ENCODE measurements around the gene BAG5. TPM values are rescaled to one million over a fixed set of nuclear protein-coding genes. Genes with fewer than 3 reads are reported as not detected.

Gene BAG5
- total RNA-seq, 1 experiment from 2014 or later: 29.2 TPM

DNA sequence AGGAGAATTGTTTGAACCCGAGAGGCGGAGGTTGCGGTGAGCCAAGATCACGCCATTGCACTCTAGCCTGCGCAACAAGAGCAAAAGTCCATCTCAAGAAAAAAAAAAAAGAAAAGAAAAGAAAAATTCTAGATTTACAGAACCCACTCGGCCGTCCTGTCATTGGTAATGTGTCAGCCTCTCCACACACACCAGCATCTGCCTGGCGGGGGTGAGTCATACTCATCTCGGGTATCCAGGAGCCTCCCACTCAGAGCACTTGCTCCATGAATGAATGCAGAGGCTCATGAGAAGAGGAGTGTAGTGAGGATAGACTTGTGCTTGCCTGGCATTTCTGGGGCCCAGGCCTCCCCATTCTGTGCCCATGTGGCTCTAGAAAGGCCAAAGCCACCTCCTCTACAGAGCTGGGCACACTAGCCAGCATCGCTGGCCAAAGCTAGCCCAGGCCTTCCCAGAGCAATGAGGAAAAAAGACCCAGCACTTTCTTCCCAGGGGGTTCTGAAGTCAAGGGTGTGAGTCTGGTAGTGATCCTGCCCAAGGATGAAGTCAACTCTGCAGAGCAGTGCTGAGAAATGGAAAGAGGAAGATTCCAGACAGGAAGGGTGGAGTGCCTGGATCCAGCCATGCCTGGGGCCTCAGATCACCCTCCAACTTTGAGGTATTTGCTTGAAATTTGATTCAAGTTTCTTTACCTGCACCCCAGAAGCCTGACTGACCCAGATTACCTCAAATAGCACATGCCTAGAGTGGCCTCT, 35.3 kb upstream of the BAG5 start:
- ATAC-seq: no peak
- Mint-ChIP-seq H3K27me3 (ENCODE audit: low read depth) (no peaks in the 10 kb centered on the region), H3K4me1 (peaks cover 14% of the 10 kb centered on the region), H3K36me3 (no peaks in the 10 kb centered on the region), H3K4me3 (no peak overlapping the region), H3K9me3 (no peaks in the 10 kb centered on the region), H3K27ac (no peak overlapping the region)
- CTCF ChIA-PET: no interaction called here
- POLR2A ChIA-PET: no interaction called here
- TF ChIP-seq NFATC4 (CRISPR knock-in tag; IDR thresholded peaks at IDR 0.05) (no peak), HMGA2 (CRISPR knock-in tag; IDR thresholded peaks at IDR 0.05) (no peak), ESRRA (CRISPR knock-in tag; IDR thresholded peaks at IDR 0.05; ENCODE audit: borderline replicate concordance) (no peak), FOXK1 (CRISPR knock-in tag; IDR thresholded peaks at IDR 0.05) (no peak), IRF2 (CRISPR knock-in tag; IDR thresholded peaks at IDR 0.05; ENCODE audit: borderline replicate concordance, low read depth) (no peak), ZNF219 (CRISPR knock-in tag; IDR thresholded peaks at IDR 0.05; ENCODE audit: borderline replicate concordance) (no peak), FOXP1 (CRISPR knock-in tag; IDR thresholded peaks at IDR 0.05; ENCODE audit: borderline replicate concordance) (no peak), GRHL2 (CRISPR knock-in tag; IDR thresholded peaks at IDR 0.05; ENCODE audit: insufficient replicate concordance, severe bottlenecking) (no peak)
- TF ChIP-seq, protein P1, sequence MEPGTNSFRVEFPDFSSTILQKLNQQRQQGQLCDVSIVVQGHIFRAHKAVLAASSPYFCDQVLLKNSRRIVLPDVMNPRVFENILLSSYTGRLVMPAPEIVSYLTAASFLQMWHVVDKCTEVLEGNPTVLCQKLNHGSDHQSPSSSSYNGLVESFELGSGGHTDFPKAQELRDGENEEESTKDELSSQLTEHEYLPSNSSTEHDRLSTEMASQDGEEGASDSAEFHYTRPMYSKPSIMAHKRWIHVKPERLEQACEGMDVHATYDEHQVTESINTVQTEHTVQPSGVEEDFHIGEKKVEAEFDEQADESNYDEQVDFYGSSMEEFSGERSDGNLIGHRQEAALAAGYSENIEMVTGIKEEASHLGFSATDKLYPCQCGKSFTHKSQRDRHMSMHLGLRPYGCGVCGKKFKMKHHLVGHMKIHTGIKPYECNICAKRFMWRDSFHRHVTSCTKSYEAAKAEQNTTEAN (CRISPR knock-in tag; IDR thresholded peaks at IDR 0.05): no peak
- TF ChIP-seq, protein P2, sequence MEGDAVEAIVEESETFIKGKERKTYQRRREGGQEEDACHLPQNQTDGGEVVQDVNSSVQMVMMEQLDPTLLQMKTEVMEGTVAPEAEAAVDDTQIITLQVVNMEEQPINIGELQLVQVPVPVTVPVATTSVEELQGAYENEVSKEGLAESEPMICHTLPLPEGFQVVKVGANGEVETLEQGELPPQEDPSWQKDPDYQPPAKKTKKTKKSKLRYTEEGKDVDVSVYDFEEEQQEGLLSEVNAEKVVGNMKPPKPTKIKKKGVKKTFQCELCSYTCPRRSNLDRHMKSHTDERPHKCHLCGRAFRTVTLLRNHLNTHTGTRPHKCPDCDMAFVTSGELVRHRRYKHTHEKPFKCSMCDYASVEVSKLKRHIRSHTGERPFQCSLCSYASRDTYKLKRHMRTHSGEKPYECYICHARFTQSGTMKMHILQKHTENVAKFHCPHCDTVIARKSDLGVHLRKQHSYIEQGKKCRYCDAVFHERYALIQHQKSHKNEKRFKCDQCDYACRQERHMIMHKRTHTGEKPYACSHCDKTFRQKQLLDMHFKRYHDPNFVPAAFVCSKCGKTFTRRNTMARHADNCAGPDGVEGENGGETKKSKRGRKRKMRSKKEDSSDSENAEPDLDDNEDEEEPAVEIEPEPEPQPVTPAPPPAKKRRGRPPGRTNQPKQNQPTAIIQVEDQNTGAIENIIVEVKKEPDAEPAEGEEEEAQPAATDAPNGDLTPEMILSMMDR (IDR thresholded peaks at IDR 0.05): no peak
- TF ChIP-seq, protein P3, sequence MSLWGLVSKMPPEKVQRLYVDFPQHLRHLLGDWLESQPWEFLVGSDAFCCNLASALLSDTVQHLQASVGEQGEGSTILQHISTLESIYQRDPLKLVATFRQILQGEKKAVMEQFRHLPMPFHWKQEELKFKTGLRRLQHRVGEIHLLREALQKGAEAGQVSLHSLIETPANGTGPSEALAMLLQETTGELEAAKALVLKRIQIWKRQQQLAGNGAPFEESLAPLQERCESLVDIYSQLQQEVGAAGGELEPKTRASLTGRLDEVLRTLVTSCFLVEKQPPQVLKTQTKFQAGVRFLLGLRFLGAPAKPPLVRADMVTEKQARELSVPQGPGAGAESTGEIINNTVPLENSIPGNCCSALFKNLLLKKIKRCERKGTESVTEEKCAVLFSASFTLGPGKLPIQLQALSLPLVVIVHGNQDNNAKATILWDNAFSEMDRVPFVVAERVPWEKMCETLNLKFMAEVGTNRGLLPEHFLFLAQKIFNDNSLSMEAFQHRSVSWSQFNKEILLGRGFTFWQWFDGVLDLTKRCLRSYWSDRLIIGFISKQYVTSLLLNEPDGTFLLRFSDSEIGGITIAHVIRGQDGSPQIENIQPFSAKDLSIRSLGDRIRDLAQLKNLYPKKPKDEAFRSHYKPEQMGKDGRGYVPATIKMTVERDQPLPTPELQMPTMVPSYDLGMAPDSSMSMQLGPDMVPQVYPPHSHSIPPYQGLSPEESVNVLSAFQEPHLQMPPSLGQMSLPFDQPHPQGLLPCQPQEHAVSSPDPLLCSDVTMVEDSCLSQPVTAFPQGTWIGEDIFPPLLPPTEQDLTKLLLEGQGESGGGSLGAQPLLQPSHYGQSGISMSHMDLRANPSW (CRISPR knock-in tag; conservative IDR thresholded peaks at IDR 0.05; ENCODE audit: low read depth): no peak
- TF ChIP-seq, protein P4, sequence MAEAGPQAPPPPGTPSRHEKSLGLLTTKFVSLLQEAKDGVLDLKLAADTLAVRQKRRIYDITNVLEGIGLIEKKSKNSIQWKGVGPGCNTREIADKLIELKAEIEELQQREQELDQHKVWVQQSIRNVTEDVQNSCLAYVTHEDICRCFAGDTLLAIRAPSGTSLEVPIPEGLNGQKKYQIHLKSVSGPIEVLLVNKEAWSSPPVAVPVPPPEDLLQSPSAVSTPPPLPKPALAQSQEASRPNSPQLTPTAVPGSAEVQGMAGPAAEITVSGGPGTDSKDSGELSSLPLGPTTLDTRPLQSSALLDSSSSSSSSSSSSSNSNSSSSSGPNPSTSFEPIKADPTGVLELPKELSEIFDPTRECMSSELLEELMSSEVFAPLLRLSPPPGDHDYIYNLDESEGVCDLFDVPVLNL (CRISPR knock-in tag; IDR thresholded peaks at IDR 0.05; ENCODE audit: borderline replicate concordance, low read depth): no peak
- TF ChIP-seq, protein P5, sequence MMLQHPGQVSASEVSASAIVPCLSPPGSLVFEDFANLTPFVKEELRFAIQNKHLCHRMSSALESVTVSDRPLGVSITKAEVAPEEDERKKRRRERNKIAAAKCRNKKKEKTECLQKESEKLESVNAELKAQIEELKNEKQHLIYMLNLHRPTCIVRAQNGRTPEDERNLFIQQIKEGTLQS (CRISPR knock-in tag; conservative IDR thresholded peaks at IDR 0.05): no peak
- TF ChIP-seq, protein P6, sequence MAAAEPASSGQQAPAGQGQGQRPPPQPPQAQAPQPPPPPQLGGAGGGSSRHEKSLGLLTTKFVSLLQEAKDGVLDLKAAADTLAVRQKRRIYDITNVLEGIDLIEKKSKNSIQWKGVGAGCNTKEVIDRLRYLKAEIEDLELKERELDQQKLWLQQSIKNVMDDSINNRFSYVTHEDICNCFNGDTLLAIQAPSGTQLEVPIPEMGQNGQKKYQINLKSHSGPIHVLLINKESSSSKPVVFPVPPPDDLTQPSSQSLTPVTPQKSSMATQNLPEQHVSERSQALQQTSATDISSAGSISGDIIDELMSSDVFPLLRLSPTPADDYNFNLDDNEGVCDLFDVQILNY (CRISPR knock-in tag; IDR thresholded peaks at IDR 0.05): no peak
- TF ChIP-seq, protein P7, sequence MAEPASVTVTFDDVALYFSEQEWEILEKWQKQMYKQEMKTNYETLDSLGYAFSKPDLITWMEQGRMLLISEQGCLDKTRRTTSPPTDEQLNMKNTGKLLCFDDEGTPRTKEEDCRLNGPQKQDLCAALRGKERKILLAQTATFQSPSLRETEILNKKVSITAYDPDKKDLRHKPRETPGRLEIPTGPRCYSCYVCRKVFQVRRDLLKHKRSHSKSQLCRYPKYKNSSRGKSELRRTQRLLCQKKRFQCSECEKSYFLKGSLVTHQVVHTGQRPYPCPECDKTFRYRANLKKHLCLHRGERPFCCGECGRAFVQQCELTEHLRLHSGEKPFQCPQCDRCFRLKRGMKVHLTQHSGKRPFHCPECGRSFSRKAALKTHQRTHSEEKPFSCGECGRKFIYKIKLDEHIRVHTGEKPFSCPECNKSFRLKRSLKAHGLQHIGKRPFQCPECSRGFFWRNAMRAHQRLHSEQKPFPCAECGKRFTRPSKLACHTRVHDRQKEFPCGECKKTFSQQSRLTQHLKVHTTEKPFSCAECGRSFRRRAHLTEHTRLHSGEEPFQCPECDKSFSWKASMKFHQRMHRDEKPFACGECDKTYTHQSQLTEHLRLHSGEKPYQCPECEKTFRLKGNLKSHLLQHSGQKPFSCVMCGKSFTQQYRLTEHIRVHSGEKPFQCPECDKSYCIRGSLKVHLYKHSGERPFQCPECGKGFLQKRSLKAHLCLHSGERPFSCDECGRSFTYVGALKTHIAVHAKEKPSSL (CRISPR knock-in tag; conservative IDR thresholded peaks at IDR 0.05): no peak
- TF ChIP-seq, protein P8, sequence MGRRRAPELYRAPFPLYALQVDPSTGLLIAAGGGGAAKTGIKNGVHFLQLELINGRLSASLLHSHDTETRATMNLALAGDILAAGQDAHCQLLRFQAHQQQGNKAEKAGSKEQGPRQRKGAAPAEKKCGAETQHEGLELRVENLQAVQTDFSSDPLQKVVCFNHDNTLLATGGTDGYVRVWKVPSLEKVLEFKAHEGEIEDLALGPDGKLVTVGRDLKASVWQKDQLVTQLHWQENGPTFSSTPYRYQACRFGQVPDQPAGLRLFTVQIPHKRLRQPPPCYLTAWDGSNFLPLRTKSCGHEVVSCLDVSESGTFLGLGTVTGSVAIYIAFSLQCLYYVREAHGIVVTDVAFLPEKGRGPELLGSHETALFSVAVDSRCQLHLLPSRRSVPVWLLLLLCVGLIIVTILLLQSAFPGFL (CRISPR knock-in tag; IDR thresholded peaks at IDR 0.05; ENCODE audit: borderline replicate concordance): no peak
- TF ChIP-seq, protein P9, sequence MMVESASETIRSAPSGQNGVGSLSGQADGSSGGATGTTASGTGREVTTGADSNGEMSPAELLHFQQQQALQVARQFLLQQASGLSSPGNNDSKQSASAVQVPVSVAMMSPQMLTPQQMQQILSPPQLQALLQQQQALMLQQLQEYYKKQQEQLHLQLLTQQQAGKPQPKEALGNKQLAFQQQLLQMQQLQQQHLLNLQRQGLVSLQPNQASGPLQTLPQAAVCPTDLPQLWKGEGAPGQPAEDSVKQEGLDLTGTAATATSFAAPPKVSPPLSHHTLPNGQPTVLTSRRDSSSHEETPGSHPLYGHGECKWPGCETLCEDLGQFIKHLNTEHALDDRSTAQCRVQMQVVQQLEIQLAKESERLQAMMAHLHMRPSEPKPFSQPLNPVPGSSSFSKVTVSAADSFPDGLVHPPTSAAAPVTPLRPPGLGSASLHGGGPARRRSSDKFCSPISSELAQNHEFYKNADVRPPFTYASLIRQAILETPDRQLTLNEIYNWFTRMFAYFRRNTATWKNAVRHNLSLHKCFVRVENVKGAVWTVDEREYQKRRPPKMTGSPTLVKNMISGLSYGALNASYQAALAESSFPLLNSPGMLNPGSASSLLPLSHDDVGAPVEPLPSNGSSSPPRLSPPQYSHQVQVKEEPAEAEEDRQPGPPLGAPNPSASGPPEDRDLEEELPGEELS (CRISPR knock-in tag; IDR thresholded peaks at IDR 0.05): no peak
- no peak for DNase-seq (ENCODE audit: low spot score)

Data from WTC11 (cell line).